ENCODE data around the gene FILIP1.

DNA sequence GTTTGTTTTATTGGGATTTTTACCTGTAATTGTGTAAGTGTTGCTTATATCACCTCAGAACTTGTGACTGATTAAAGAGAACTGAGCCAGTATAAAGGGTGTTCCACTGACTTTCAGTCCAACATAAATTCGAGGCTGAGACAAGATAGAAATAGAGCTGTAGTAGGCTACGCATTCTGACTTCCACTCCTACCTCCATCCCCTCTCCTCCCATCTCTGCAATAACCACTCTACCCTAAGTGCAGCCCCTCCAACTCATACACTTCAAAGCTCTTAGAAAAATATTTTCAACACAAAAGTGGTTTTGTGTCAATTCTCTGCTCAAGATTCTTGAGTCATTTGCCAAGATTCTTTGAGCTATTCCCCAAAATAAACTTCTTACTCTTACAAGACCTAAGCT, 48.7 kb downstream of the FILIP1 start:
- TF ChIP-seq TAF1 (IDR thresholded peaks at IDR 0.05; ENCODE audit: borderline replicate concordance, insufficient read depth, low read length) = no peak
- TF ChIP-seq, protein P1, sequence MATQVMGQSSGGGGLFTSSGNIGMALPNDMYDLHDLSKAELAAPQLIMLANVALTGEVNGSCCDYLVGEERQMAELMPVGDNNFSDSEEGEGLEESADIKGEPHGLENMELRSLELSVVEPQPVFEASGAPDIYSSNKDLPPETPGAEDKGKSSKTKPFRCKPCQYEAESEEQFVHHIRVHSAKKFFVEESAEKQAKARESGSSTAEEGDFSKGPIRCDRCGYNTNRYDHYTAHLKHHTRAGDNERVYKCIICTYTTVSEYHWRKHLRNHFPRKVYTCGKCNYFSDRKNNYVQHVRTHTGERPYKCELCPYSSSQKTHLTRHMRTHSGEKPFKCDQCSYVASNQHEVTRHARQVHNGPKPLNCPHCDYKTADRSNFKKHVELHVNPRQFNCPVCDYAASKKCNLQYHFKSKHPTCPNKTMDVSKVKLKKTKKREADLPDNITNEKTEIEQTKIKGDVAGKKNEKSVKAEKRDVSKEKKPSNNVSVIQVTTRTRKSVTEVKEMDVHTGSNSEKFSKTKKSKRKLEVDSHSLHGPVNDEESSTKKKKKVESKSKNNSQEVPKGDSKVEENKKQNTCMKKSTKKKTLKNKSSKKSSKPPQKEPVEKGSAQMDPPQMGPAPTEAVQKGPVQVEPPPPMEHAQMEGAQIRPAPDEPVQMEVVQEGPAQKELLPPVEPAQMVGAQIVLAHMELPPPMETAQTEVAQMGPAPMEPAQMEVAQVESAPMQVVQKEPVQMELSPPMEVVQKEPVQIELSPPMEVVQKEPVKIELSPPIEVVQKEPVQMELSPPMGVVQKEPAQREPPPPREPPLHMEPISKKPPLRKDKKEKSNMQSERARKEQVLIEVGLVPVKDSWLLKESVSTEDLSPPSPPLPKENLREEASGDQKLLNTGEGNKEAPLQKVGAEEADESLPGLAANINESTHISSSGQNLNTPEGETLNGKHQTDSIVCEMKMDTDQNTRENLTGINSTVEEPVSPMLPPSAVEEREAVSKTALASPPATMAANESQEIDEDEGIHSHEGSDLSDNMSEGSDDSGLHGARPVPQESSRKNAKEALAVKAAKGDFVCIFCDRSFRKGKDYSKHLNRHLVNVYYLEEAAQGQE (IDR thresholded peaks at IDR 0.05; ENCODE audit: insufficient read depth in 1 of 2, low read depth in 2 of 2, low read length in 2 of 2) = no peak
- no peak for TF ChIP-seq SIN3A (IDR thresholded peaks at IDR 0.05; ENCODE audit: borderline replicate concordance, insufficient read depth, low read length)
- TF ChIP-seq POLR2AphosphoS5 (IDR thresholded peaks at IDR 0.05; ENCODE audit: low read depth, low read length) = no peak
- no peak for TF ChIP-seq FOXP2 (optimal IDR thresholded peaks at IDR 0.05; ENCODE audit: borderline replicate concordance, extremely low read depth, extremely low read length, insufficient read depth)

Data from PFSK-1 (cell line).